GM12878 (cell line): ENCODE data around the gene AEN. TPM values are rescaled to one million over a fixed set of nuclear protein-coding genes. Genes with fewer than 3 reads are reported as not detected.

Experiments used
- ATAC-seq: fragments of 200-7000 bp; cut with Tn5 transposase; 3 replicates; pipeline ENCODE4 v1.9.1; 2020; ENCODE audit warnings: mild to moderate bottlenecking, moderate library complexity
- BruUV-seq: library from RNA; stranded (reverse); fragments of 400-500 nt; replicated peaks from 2 replicates; lab custom pipeline; 2021; lab: Mats Ljungman, UMichigan
- CTCF ChIA-PET: fragments of 300-600 bp; sonication (Branson Sonifier 250); formaldehyde crosslinking; extraction: SDS; loops from one replicate; lab custom pipeline; 2021; ENCODE audit warnings: inconsistent platforms; lab: Yijun Ruan, JAX
- POLR2A ChIA-PET: fragments of 350-600 bp; formaldehyde crosslinking; extraction: SDS; loops from one replicate; lab custom pipeline; 2021; ENCODE audit warnings: inconsistent platforms; lab: Charles Lee
- RAD21 ChIA-PET: fragments of 300-600 bp; sonication (Branson Sonifier 250); formaldehyde crosslinking; loops from one replicate; lab custom pipeline; 2023; ENCODE audit warnings: antibody characterized with exemption; ENCODE audit not compliant: unreplicated experiment; lab: Charles Lee
- SMC1A ChIA-PET: fragments of 300-600 bp; sonication (Branson Sonifier 250); formaldehyde crosslinking; loops from one replicate; lab custom pipeline; 2023; ENCODE audit not compliant: unreplicated experiment, uncharacterized antibody; lab: Charles Lee
- DNase-seq: peaks from one replicate; pipeline ENCODE4 v3.0.0-alpha.2; 2011; ENCODE audit warnings: low read depth, low spot score
- FAIRE-seq: peaks from 3 replicates; lab custom pipeline; 2011; peaks lifted over from hg19 to GRCh38; lab: Jason Lieb, UNC
- H2AFZ ChIP-seq: 2 replicates; pipeline ENCODE4 v1.6.0; 2011; ENCODE audit warnings: low read depth, low read length, control low read depth; ENCODE audit not compliant: control insufficient read depth
- H3K27ac ChIP-seq: 2 replicates; pipeline ENCODE4 v1.5.1; 2011; ENCODE audit warnings: control low read depth; ENCODE audit not compliant: control insufficient read depth, insufficient read depth
- H3K27me3 ChIP-seq, 2 experiments: replicated peaks in 1 of 2; 2 replicates each; pipeline versions ENCODE4 v1.6.0 to v1.6.1; 2011; ENCODE audit warnings: low read length in 1 of 2; ENCODE audit not compliant: control insufficient read depth in 2 of 2, insufficient read depth in 2 of 2
- H3K36me3 ChIP-seq, 2 experiments: 2 replicates each; pipeline ENCODE4 v1.5.1; 2011; ENCODE audit warnings: low read length in 1 of 2; ENCODE audit not compliant: control insufficient read depth in 2 of 2, insufficient read depth in 2 of 2
- H3K4me1 ChIP-seq: 2 replicates; pipeline ENCODE4 v1.6.1; 2011; ENCODE audit warnings: mild to moderate bottlenecking, low read length, moderate library complexity, mixed read lengths; ENCODE audit not compliant: control insufficient read depth, insufficient read depth
- H3K4me2 ChIP-seq: 2 replicates; pipeline ENCODE4 v1.6.0; 2011; ENCODE audit warnings: control low read depth; ENCODE audit not compliant: control insufficient read depth, insufficient read depth
- H3K4me3 ChIP-seq: fragments of 200-600 bp; sonication (generic); 2 replicates; pipeline ENCODE4 v1.5.1; 2016
- H3K79me2 ChIP-seq: 2 replicates; pipeline ENCODE4 v1.6.0; 2011; ENCODE audit warnings: low read length; ENCODE audit not compliant: control insufficient read depth, insufficient read depth
- H3K9ac ChIP-seq: 2 replicates; pipeline ENCODE4 v1.8.0; 2011; ENCODE audit warnings: low read length, control low read depth, mixed read lengths; ENCODE audit not compliant: control insufficient read depth, insufficient read depth
- H3K9me3 ChIP-seq: replicated peaks from 3 replicates; pipeline ENCODE4 v1.5.1; 2011; ENCODE audit warnings: mild to moderate bottlenecking, low read length; ENCODE audit not compliant: control insufficient read depth, insufficient read depth
- H4K20me1 ChIP-seq: 2 replicates; pipeline ENCODE4 v1.6.0; 2011; ENCODE audit not compliant: control insufficient read depth, insufficient read depth
- CBFB ChIP-seq: IDR thresholded peaks from 2 replicates; pipeline ENCODE4 v1.6.1; 2016; ENCODE audit warnings: antibody characterized with exemption, low read depth
- CREB1 ChIP-seq: IDR thresholded peaks from 2 replicates; pipeline ENCODE4 v1.6.1; 2012; ENCODE audit warnings: low read depth, mild to moderate bottlenecking, inconsistent platforms
- HDAC2 ChIP-seq: fragments of 200-600 bp; sonication (generic); IDR thresholded peaks from 2 replicates; pipeline ENCODE4 v1.6.1; 2017
- MAX ChIP-seq: IDR thresholded peaks from 2 replicates; pipeline ENCODE4 v1.6.1; 2012; ENCODE audit warnings: low read depth, low read length, improper control_type of control experiment
- NFYA ChIP-seq: IDR thresholded peaks from 2 replicates; pipeline ENCODE4 v1.6.1; 2011; ENCODE audit warnings: low read depth, mild to moderate bottlenecking, low read length, improper control_type of control experiment, borderline replicate concordance
- NFYB ChIP-seq: IDR thresholded peaks from 2 replicates; pipeline ENCODE4 v1.6.1; 2011; ENCODE audit warnings: low read depth, mild to moderate bottlenecking, low read length, improper control_type of control experiment, moderate library complexity; ENCODE audit not compliant: insufficient read depth
- POU2F2 ChIP-seq: IDR thresholded peaks from 3 replicates; pipeline ENCODE4 v1.6.1; 2011; ENCODE audit warnings: low read depth, mild to moderate bottlenecking, low read length, borderline replicate concordance
- SUPT20H ChIP-seq: IDR thresholded peaks from 2 replicates; pipeline ENCODE4 v1.6.1; 2011; ENCODE audit warnings: low read depth, mild to moderate bottlenecking, low read length, moderate library complexity, borderline replicate concordance; ENCODE audit not compliant: control insufficient read depth
- WGBS: methylation state at CpG from one replicate; pipeline ENCODE4 v1.1.6; 2016; ENCODE audit warnings: low lambda C conversion rate; ENCODE audit not compliant: insufficient replicate concordance, insufficient coverage; ENCODE audit errors: missing lambda C conversion rate; 5-methylcytosine and 5-hydroxymethylcytosine counted together
- in situ Hi-C: fragments of 300-500 bp; cut with MboI; formaldehyde crosslinking; loops from 9 replicates; pipeline ENCODE4 v1.14.3; 2018; ENCODE audit warnings: mixed read lengths
- intact Hi-C: fragments of 100-400 bp; cut with micrococcal nuclease; formaldehyde crosslinking; loops from one replicate; pipeline ENCODE4 v1.14.2; 2022; ENCODE audit not compliant: unreplicated experiment
- polyA plus RNA-seq, 11 experiments: library from polyadenylated mRNA; depleted of rRNA in 4 of 11; unstranded in 6 of 11; stranded (reverse) in 5 of 11; fragments of >200 nt; fragmentation: Nextera tagmentation in 4 of 11; fragmentation: Illumina TruSeq in 1 of 11; extraction: Ambion mirVana in 4 of 11; extraction: Trizol in 1 of 11; gene quantifications; 1 replicate in 1 of 11; 2 replicates in 10 of 11; pipeline versions ENCODE4 v1.2.1 to v1.2.3, GENCODE V29; 2011 to 2016; ENCODE audit warnings: inconsistent platforms in 2 of 11, missing spikeins in 2 of 11, low read depth in 1 of 11
- total RNA-seq, 4 experiments: library from RNA; depleted of rRNA in 3 of 4; stranded (reverse); fragments of >200 nt in 3 of 4; fragmentation: Illumina TruSeq in 1 of 4; extraction: Trizol in 1 of 4; gene quantifications; 2 replicates each; pipeline versions ENCODE4 v1.2.1 to v1.2.3, GENCODE V29; 2013 to 2021
- TF ChIP-seq, protein P1 (sequence below): IDR thresholded peaks from 2 replicates; pipeline ENCODE4 v1.6.1; 2011; ENCODE audit warnings: mild to moderate bottlenecking, low read depth, low read length, moderate library complexity; ENCODE audit not compliant: insufficient replicate concordance

AEN gene
- total and polyA plus RNA-seq, 10 of the 15 experiments (the other 5 are each of a cell fraction or from before 2014, with no cell fraction given) = 11.7 to 81.2 (median 53.7) TPM

DNA sequence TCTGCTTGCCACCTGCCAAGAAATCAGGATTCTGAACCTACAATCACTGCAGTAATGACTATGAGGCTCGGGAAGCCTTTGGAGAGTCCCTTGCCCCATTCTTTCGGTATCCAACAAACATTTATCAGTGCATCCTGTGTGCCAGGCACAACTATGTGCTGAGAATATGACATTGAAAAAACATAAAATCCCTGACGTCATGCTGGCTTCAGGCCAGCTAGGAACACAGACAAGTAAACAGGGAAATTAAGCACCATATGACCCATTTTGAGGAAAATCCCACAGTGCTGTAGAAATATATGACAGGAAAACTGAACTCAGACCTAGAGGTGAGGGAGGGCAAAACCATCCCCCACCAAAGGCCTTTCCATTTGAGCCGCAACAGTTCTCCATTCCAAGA lies 40.6 kb upstream of the AEN start:
- Histone ChIP-seq H3K9me3 (no peaks in the 10 kb centered on the region), H3K4me2 (no peak overlapping the region), H3K27me3 (peaks cover 0 to 3% of the 10 kb centered on the region in 2 experiments; a peak in 1 of 4 replicates), H3K4me3 (no peak overlapping the region), H3K9ac (no peak overlapping the region), H3K27ac (no peak overlapping the region), H3K79me2 (no peaks in the 10 kb centered on the region), H3K36me3 (no peaks in the 10 kb centered on the region), H2AFZ (no peak overlapping the region), H4K20me1 (no peaks in the 10 kb centered on the region), H3K4me1 (no peaks in the 10 kb centered on the region)
- ChIA-PET CTCF (no interaction called here), SMC1A (no interaction called here), POLR2A (no interaction called here), RAD21 (no interaction called here)
- no peak for FAIRE-seq
- TF ChIP-seq HDAC2 (no peak), POU2F2 (no peak)
- intact Hi-C loops = no loop called here
- no peak for DNase-seq
- in situ Hi-C loops = no loop called here
- 39% methylated on average over 4 of the region's 4 CpGs for WGBS
- no TSS peak for BruUV-seq
- ATAC-seq = no peak

GRCh38 chr15:88586401-88587162 lies 34.6 kb upstream of the AEN start:
- WGBS = 48% methylated on average over 4 of the region's 4 CpGs
- Histone ChIP-seq H3K27ac (no peak overlapping the region), H3K36me3 (no peaks in the 10 kb centered on the region), H2AFZ (no peak overlapping the region), H3K9ac (no peak overlapping the region), H4K20me1 (no peaks in the 10 kb centered on the region), H3K27me3 (no peaks in the 10 kb centered on the region), H3K4me3 (no peak overlapping the region), H3K4me2 (no peak overlapping the region), H3K4me1 (no peaks in the 10 kb centered on the region), H3K9me3 (no peaks in the 10 kb centered on the region), H3K79me2 (no peaks in the 10 kb centered on the region)
- RAD21 ChIA-PET = no interaction called here
- POLR2A ChIA-PET = no interaction called here
- in situ Hi-C loops = no loop called here
- no peak for DNase-seq
- FAIRE-seq = no peak
- SMC1A ChIA-PET = interaction anchor here (0.8 kb wide), 1 partner anchor 23 kb away, joined by 4 read pairs; no protein-coding TSS in a partner anchor
- BruUV-seq = no TSS peak
- CTCF ChIA-PET = no interaction called here
- intact Hi-C loops = no loop called here
- TF ChIP-seq SUPT20H (no peak), MAX (no peak), NFYA (no peak), NFYB (no peak), CBFB (no peak), CREB1 (no peak)
- TF ChIP-seq, protein P1, sequence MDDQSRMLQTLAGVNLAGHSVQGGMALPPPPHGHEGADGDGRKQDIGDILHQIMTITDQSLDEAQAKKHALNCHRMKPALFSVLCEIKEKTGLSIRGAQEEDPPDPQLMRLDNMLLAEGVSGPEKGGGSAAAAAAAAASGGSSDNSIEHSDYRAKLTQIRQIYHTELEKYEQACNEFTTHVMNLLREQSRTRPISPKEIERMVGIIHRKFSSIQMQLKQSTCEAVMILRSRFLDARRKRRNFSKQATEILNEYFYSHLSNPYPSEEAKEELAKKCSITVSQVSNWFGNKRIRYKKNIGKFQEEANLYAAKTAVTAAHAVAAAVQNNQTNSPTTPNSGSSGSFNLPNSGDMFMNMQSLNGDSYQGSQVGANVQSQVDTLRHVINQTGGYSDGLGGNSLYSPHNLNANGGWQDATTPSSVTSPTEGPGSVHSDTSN = no peak
- no peak for ATAC-seq
